Kidney (tissue), 14 donors: Measurements from ENCODE around the gene UTS2R. TPM values are rescaled to one million over a fixed set of nuclear protein-coding genes. Genes with fewer than 3 reads are reported as not detected.
A peak's percentile ranks its signal among the peaks of the same experiment; 100 is the strongest.

ENCODE experiments used
- DNase-seq, 5 donors: peaks; one replicate each; pipeline ENCODE4 v3.0.0-alpha.2; 2013 to 2020
- FAIRE-seq: peaks from 2 replicates; lab custom pipeline; 2012; peaks lifted over from hg19 to GRCh38; lab: Jason Lieb, UNC
- H3K27ac ChIP-seq, 2 donors: one replicate each; pipeline ENCODE4 v1.7.0; 2013; ENCODE audit warnings: low read depth in 2 of 2, low read length in 2 of 2, inconsistent platforms in 1 of 2
- H3K27me3 ChIP-seq: one replicate; pipeline ENCODE4 v1.7.1; 2013; ENCODE audit warnings: low read length, inconsistent platforms; ENCODE audit not compliant: control insufficient read depth, insufficient read depth
- H3K36me3 ChIP-seq, 3 donors: one replicate each; pipeline versions ENCODE4 v1.7.0 to v1.7.1; 2013; ENCODE audit warnings: low read length in 3 of 3, control low read depth in 1 of 3, inconsistent platforms in 1 of 3; ENCODE audit not compliant: insufficient read depth in 3 of 3, control insufficient read depth in 2 of 3
- H3K4me1 ChIP-seq, 3 donors: one replicate each; pipeline versions ENCODE4 v1.7.0 to v1.7.1; 2013; ENCODE audit warnings: low read length in 3 of 3, inconsistent platforms in 1 of 3, low read depth in 1 of 3; ENCODE audit not compliant: control insufficient read depth in 2 of 3, insufficient read depth in 2 of 3
- H3K4me3 ChIP-seq, 3 donors: one replicate each; pipeline versions ENCODE4 v1.7.0 to v1.8.1; 2013; ENCODE audit warnings: low read length in 3 of 3, control low read depth in 1 of 3, inconsistent platforms in 1 of 3
- H3K9ac ChIP-seq, 3 donors: one replicate each; pipeline versions ENCODE4 v1.7.0 to v1.7.1; 2013; ENCODE audit warnings: low read length in 3 of 3, control low read depth in 1 of 3, inconsistent platforms in 1 of 3
- H3K9me3 ChIP-seq, 3 donors: one replicate each; pipeline versions ENCODE4 v1.7.0 to v1.7.1; 2013; ENCODE audit warnings: low read length in 3 of 3, control low read depth in 1 of 3, inconsistent platforms in 1 of 3; ENCODE audit not compliant: control insufficient read depth in 2 of 3, insufficient read depth in 1 of 3
- CTCF ChIP-seq: IDR thresholded peaks from 3 replicates; pipeline ENCODE4 v1.5.1; 2012; ENCODE audit warnings: mild to moderate bottlenecking, moderate library complexity, borderline replicate concordance; ENCODE audit not compliant: insufficient read depth; ENCODE audit errors: extremely low read depth
- intact Hi-C: fragments of 100-400 bp; cut with DNase I; formaldehyde crosslinking; loops from one replicate; pipeline ENCODE4 v1.11.1; 2022
- polyA plus RNA-seq: library from polyadenylated mRNA; stranded (reverse); fragments of 350-450 nt; fragmentation: Illumina TruSeq; extraction: RNeasy Lipid Tissue Mini Kit (QIAGEN cat#74804); gene quantifications from one replicate; pipeline ENCODE4 v1.2.3, GENCODE V29; 2014; ENCODE audit warnings: low read depth, low replicate concordance; ENCODE audit not compliant: insufficient read depth
- total RNA-seq: library from RNA; stranded (reverse); fragmentation: NEBNext Ultra II Directional; extraction: Animal tissue kit (Norgen Biotek cat#: 25700); gene quantifications from one replicate; pipeline ENCODE4 v1.2.1, GENCODE V29; 2021
- donor health status: control.
- donor health status: control.
- donor health status: control.
- donor health status: control.
- donor health status: control.
- donor health status: DM: yes; HTN: yes; CAD: no.
- donor health status: Normal renal cell carcinoma (clear cell type).

UTS2R gene
- total and polyA plus RNA-seq, 2 donors from 2014 or later, result not detected

- intact Hi-C loops, result no loop called here
- no peak for FAIRE-seq
- Histone ChIP-seq H3K27me3 (no peaks in the 10 kb centered on the region), H3K9ac (no peak overlapping the region), H3K4me1 (peaks cover 0 to 9% (median 0%) of the 10 kb centered on the region in 3 donors), H3K27ac (no peak overlapping the region), H3K4me3 (no peak overlapping the region), H3K36me3 (no peaks in the 10 kb centered on the region), H3K9me3 (no peaks in the 10 kb centered on the region)
- DNase-seq, result peak in 1 of 5 donors; percentile 71
- no peak for TF ChIP-seq CTCF
Measured at GRCh38 chr17:82386881-82387704, 15.5 kb downstream of the UTS2R start.

GRCh38 chr17:82387705-82388106, 16.1 kb downstream of the UTS2R start:
- intact Hi-C loops, result no loop called here
- no peaks in the 10 kb centered on the region for H3K9me3 ChIP-seq
- TF ChIP-seq CTCF, result no peak
- no peak for DNase-seq
- H3K9ac ChIP-seq, result no peak overlapping the region
- H3K27me3 ChIP-seq, result no peaks in the 10 kb centered on the region
- FAIRE-seq, result no peak
- H3K4me3 ChIP-seq, result no peak overlapping the region
- H3K4me1 ChIP-seq, result peaks cover 0 to 9% (median 0%) of the 10 kb centered on the region in 3 donors
- no peaks in the 10 kb centered on the region for H3K36me3 ChIP-seq
- no peak overlapping the region for H3K27ac ChIP-seq

- no peak for FAIRE-seq
- no peak overlapping the region for H3K27ac ChIP-seq
- no peaks in the 10 kb centered on the region for H3K9me3 ChIP-seq
- TF ChIP-seq CTCF, result no peak
- H3K36me3 ChIP-seq, result no peaks in the 10 kb centered on the region
- intact Hi-C loops, result no loop called here
- H3K9ac ChIP-seq, result no peak overlapping the region
- peak in 1 of 5 donors; percentile 81 for DNase-seq
- H3K4me3 ChIP-seq, result no peak overlapping the region
- H3K27me3 ChIP-seq, result no peaks in the 10 kb centered on the region
- peaks cover 0 to 9% (median 0%) of the 10 kb centered on the region in 3 donors for H3K4me1 ChIP-seq
Measured at GRCh38 chr17:82388223-82388921, 16.8 kb downstream of the UTS2R start.
